SU-DHL-6 (cell line): ENCODE data around the gene COL1A1.

ENCODE experiments used
- H2AFZ ChIP-seq: fragments of 200-600 bp; sonication (generic); 2 replicates; pipeline ENCODE4 v1.6.1; 2014; ENCODE audit warnings: low read depth, mild to moderate bottlenecking, moderate library complexity, mixed read lengths, antibody characterized with exemption, low read length; ENCODE audit not compliant: severe bottlenecking
- H3F3A ChIP-seq: fragments of 200-600 bp; shearing (Covaris generic); 2 replicates; pipeline ENCODE4 v1.6.0; 2016; ENCODE audit warnings: antibody characterized with exemption, mild to moderate bottlenecking; ENCODE audit not compliant: insufficient read depth
- H3K27ac ChIP-seq: fragments of 200-600 bp; sonication (generic); 2 replicates; pipeline ENCODE4 v1.5.1; 2016; ENCODE audit warnings: low read depth, mild to moderate bottlenecking, low read length, moderate library complexity, mixed read lengths
- H3K27me3 ChIP-seq: fragments of 200-600 bp; sonication (generic), shearing (Covaris generic); 2 replicates; pipeline ENCODE4 v1.6.0; 2014; ENCODE audit warnings: mild to moderate bottlenecking, low read length
- H3K36me3 ChIP-seq: fragments of 200-600 bp; sonication (generic); 2 replicates; pipeline ENCODE4 v1.6.1; 2014; ENCODE audit warnings: mild to moderate bottlenecking, low read length, mixed read lengths
- H3K4me2 ChIP-seq: fragments of 300-600, 200-600 bp; shearing (Covaris generic), sonication (generic); 2 replicates; pipeline ENCODE4 v1.6.0; 2014; ENCODE audit warnings: low read length, low read depth, mild to moderate bottlenecking; ENCODE audit not compliant: poor library complexity, severe bottlenecking
- H3K4me3 ChIP-seq: fragments of 200-600 bp; sonication (generic); 2 replicates; pipeline ENCODE4 v1.5.1; 2014; ENCODE audit warnings: antibody characterized with exemption, low read length, mild to moderate bottlenecking, mixed read lengths; ENCODE audit not compliant: insufficient read depth, poor library complexity, severe bottlenecking
- H3K79me2 ChIP-seq: fragments of 200-600 bp; sonication (generic); 2 replicates; pipeline ENCODE4 v1.6.1; 2014; ENCODE audit warnings: mild to moderate bottlenecking, low read length, moderate library complexity; ENCODE audit not compliant: insufficient read depth
- H3K9ac ChIP-seq: fragments of 200-600 bp; sonication (generic); 2 replicates; pipeline ENCODE4 v1.7.0; 2014; ENCODE audit warnings: mild to moderate bottlenecking, low read length
- H3K9me2 ChIP-seq: fragments of 200-600 bp; sonication (generic); replicated peaks from 2 replicates; pipeline ENCODE4 v1.6.1; 2014; ENCODE audit warnings: low read length; ENCODE audit not compliant: insufficient read depth
- H3K9me3 ChIP-seq: fragments of 200-600 bp; sonication (generic); 2 replicates; pipeline ENCODE4 v1.6.1; 2014; ENCODE audit warnings: low read length, mixed read lengths; ENCODE audit not compliant: insufficient read depth
- H4K20me1 ChIP-seq: fragments of 200-600 bp; sonication (generic); 2 replicates; pipeline ENCODE4 v1.6.1; 2014; ENCODE audit warnings: low read depth, mild to moderate bottlenecking, antibody characterized with exemption, low read length, moderate library complexity, mixed read lengths
- EZH2phosphoT487 ChIP-seq: fragments of 200-600 bp; sonication (generic), shearing (Covaris generic); conservative IDR thresholded peaks from 2 replicates; pipeline ENCODE4 v1.6.1; 2018; ENCODE audit warnings: mild to moderate bottlenecking, antibody characterized with exemption, low read length, moderate library complexity, mixed read lengths
- TF ChIP-seq, protein P1 (sequence below): fragments of 200-600 bp; sonication (generic); IDR thresholded peaks from one replicate; pipeline ENCODE4 v1.5.1; 2017; ENCODE audit warnings: antibody characterized with exemption, mild to moderate bottlenecking, low read length, moderate library complexity; ENCODE audit not compliant: insufficient read depth, poor library complexity, severe bottlenecking

The COL1A1 gene

DNA sequence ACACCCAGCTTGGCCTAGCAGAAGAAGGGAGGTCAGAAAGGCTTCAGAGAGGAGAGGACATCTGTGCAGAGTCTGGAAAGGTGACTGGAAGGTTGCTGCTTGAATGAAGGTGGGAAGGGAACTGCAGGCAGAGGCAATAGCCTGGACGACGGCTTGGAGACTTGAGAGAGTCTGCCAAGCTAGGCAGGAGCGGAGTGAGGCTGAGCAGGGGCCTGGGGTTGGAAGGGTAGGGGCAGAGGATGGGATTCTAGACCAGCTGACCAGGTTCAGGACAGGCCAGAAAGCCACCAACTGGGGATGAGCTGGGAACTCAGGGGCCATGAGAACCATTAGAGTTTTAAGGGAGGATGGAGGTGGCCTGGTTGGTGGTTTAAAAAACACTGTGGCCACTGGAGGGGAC is 36.0 kb downstream of the COL1A1 start:
- TF ChIP-seq, protein P1, sequence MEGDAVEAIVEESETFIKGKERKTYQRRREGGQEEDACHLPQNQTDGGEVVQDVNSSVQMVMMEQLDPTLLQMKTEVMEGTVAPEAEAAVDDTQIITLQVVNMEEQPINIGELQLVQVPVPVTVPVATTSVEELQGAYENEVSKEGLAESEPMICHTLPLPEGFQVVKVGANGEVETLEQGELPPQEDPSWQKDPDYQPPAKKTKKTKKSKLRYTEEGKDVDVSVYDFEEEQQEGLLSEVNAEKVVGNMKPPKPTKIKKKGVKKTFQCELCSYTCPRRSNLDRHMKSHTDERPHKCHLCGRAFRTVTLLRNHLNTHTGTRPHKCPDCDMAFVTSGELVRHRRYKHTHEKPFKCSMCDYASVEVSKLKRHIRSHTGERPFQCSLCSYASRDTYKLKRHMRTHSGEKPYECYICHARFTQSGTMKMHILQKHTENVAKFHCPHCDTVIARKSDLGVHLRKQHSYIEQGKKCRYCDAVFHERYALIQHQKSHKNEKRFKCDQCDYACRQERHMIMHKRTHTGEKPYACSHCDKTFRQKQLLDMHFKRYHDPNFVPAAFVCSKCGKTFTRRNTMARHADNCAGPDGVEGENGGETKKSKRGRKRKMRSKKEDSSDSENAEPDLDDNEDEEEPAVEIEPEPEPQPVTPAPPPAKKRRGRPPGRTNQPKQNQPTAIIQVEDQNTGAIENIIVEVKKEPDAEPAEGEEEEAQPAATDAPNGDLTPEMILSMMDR, result no peak
- no peak for TF ChIP-seq EZH2phosphoT487
- no peaks in the 10 kb centered on the region for H3F3A ChIP-seq
- H3K9me3 ChIP-seq, result no peaks in the 10 kb centered on the region
- H3K9me2 ChIP-seq, result no peaks in the 10 kb centered on the region
- no peak overlapping the region for H3K27ac ChIP-seq
- H3K4me2 ChIP-seq, result no peak overlapping the region
- H3K4me3 ChIP-seq, result no peak overlapping the region
- no peaks in the 10 kb centered on the region for H3K79me2 ChIP-seq
- no peak overlapping the region for H3K9ac ChIP-seq
- no peak overlapping the region for H2AFZ ChIP-seq
- H3K36me3 ChIP-seq, result no peaks in the 10 kb centered on the region
- no peaks in the 10 kb centered on the region for H3K27me3 ChIP-seq
- no peaks in the 10 kb centered on the region for H4K20me1 ChIP-seq

DNA sequence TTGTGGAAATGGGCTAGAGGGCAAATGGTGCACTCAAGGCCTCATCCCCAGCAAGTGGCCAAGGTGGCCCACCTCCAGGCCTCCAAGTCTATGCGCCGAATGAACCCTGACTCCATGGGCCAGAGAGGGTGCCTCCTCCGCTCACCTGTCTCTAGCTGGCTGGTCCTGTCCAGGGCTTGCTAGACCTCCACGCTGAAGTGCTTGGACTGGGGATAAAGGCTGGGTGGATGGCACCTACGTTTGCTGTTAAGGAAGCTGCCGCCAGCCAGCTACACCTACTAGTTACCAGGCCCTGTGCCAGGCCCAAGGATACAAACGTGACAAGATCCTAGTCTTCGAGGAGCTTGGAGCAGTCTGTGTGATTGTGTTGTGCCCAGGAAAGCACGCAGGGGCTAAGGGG is 36.4 kb downstream of the COL1A1 start:
- Histone ChIP-seq H3K36me3 (no peaks in the 10 kb centered on the region), H3K9me3 (no peaks in the 10 kb centered on the region), H3K27me3 (no peaks in the 10 kb centered on the region), H3F3A (no peaks in the 10 kb centered on the region), H3K9ac (no peak overlapping the region), H3K79me2 (no peaks in the 10 kb centered on the region), H3K27ac (no peak overlapping the region), H4K20me1 (no peaks in the 10 kb centered on the region), H3K4me3 (no peak overlapping the region), H2AFZ (no peak overlapping the region), H3K9me2 (no peaks in the 10 kb centered on the region), H3K4me2 (no peak overlapping the region)
- TF ChIP-seq, protein P1, result no peak
- TF ChIP-seq EZH2phosphoT487, result no peak

DNA sequence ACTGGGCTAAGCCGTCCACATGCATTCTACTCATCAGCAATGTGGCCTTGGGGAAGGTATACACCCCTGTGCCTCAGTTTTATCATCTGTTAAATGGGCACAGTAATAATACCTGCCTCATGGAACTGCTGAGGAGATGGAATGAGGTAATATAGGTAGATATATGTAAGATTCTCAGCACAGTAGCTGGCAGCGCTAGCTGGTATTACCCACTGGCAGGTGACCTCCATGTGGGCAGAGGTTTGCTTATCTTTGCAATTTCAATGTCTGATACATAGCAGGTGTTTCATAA is 36.8 kb downstream of the COL1A1 start:
- TF ChIP-seq EZH2phosphoT487, result no peak
- TF ChIP-seq, protein P1, result no peak
- no peak overlapping the region for H3K4me2 ChIP-seq
- no peaks in the 10 kb centered on the region for H3K9me2 ChIP-seq
- H3K9me3 ChIP-seq, result no peaks in the 10 kb centered on the region
- no peaks in the 10 kb centered on the region for H3K27me3 ChIP-seq
- H3K36me3 ChIP-seq, result no peaks in the 10 kb centered on the region
- no peaks in the 10 kb centered on the region for H3F3A ChIP-seq
- no peak overlapping the region for H3K4me3 ChIP-seq
- no peaks in the 10 kb centered on the region for H3K79me2 ChIP-seq
- no peak overlapping the region for H3K9ac ChIP-seq
- no peak overlapping the region for H3K27ac ChIP-seq
- H4K20me1 ChIP-seq, result no peaks in the 10 kb centered on the region
- H2AFZ ChIP-seq, result no peak overlapping the region
